ENCODE data around the gene CASTOR2. TPM values are rescaled to one million over a fixed set of nuclear protein-coding genes. Genes with fewer than 3 reads are reported as not detected.

The CASTOR2 gene
- total and polyA plus RNA-seq, 10 of the 15 experiments (the other 5 are each of a cell fraction or from before 2014, with no cell fraction given): 0.18 to 1.1 (median 0.44) TPM; not detected in 4

DNA sequence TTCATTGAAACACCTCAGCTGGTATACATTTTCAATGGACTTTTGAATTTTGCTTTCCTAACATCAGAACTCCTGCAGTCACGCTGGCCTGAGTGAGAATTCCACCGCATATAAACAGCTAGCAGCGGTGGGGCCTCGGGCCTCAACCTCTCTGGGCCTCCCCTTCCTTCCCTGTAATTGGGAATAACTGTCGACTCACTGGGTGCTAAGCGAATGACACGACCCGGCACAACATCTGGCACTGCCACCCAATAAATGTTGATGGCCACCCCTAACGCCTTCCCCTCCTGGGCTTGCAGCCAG is 108.4 kb downstream of the CASTOR2 start:
- Histone ChIP-seq H3K36me3 (ENCODE audit: control insufficient read depth in 2 of 2, insufficient read depth in 2 of 2, low read length in 1 of 2) (no peaks in the 10 kb centered on the region; a peak in 1 of 4 replicates), H3K79me2 (ENCODE audit: control insufficient read depth, insufficient read depth, low read length) (peaks cover 16% of the 10 kb centered on the region), H4K20me1 (ENCODE audit: control insufficient read depth, insufficient read depth) (no peaks in the 10 kb centered on the region), H3K4me3 (peak overlapping the region; percentile 100), H3K27me3 (replicated peaks in 1 of 2; ENCODE audit: control insufficient read depth in 2 of 2, insufficient read depth in 2 of 2, low read length in 1 of 2) (no peaks in the 10 kb centered on the region), H2AFZ (ENCODE audit: control insufficient read depth, low read depth, low read length) (peak overlapping the region; percentile 84), H3K27ac (ENCODE audit: control insufficient read depth, insufficient read depth) (peak overlapping the region; percentile 82), H3K4me2 (ENCODE audit: control insufficient read depth, insufficient read depth) (peak overlapping the region; percentile 96), H3K9ac (ENCODE audit: control insufficient read depth, insufficient read depth, low read length) (peak overlapping the region; percentile 98), H3K9me3 (replicated peaks; ENCODE audit: control insufficient read depth, insufficient read depth, low read length) (no peaks in the 10 kb centered on the region), H3K4me1 (ENCODE audit: control insufficient read depth, insufficient read depth, low read length) (0 out of 2 replicates have a peak, but pooled peaks cover 3% of the 10 kb centered on the region)
- FAIRE-seq (no peak), DNase-seq (ENCODE audit: low read depth, low spot score) (no peak), ATAC-seq (no peak)
- TSS peak; percentile 88 for BruUV-seq (replicated peaks)
- CTCF ChIA-PET: interaction anchor here (1.6 to 2.3 kb wide), 2 partner anchors 27 to 690 kb away, joined by 5 to 9 read pairs; no protein-coding TSS in a partner anchor
- in situ Hi-C loops (cut with MboI) (loop anchor here (25.0 kb wide), 2 partner anchors 689 to 964 kb away; partner anchors contain the start of genes CCL26, MDH2 and STYXL1), intact Hi-C loops (cut with micrococcal nuclease; ENCODE audit: unreplicated experiment) (loop anchor here (10.0 kb wide), 2 partner anchors 362 to 682 kb away; no protein-coding TSS in a partner anchor)
- RAD21 ChIA-PET (ENCODE audit: unreplicated experiment): interaction anchor here (0.7 kb wide), 1 partner anchor 972 kb away, joined by 3 read pairs; no protein-coding TSS in a partner anchor
- POLR2A ChIA-PET: no interaction called here
- SMC1A ChIA-PET (ENCODE audit: uncharacterized antibody, unreplicated experiment): interaction anchor here (0.7 to 2.8 kb wide), 2 partner anchors 690 to 975 kb away, joined by 3 to 9 read pairs; partner anchors contain the start of genes MDH2 and STYXL1
- WGBS (ENCODE audit: insufficient coverage, insufficient replicate concordance, low lambda C conversion rate, missing lambda C conversion rate): 2% methylated on average over 9 of the region's 9 CpGs
- TF ChIP-seq, protein P1, sequence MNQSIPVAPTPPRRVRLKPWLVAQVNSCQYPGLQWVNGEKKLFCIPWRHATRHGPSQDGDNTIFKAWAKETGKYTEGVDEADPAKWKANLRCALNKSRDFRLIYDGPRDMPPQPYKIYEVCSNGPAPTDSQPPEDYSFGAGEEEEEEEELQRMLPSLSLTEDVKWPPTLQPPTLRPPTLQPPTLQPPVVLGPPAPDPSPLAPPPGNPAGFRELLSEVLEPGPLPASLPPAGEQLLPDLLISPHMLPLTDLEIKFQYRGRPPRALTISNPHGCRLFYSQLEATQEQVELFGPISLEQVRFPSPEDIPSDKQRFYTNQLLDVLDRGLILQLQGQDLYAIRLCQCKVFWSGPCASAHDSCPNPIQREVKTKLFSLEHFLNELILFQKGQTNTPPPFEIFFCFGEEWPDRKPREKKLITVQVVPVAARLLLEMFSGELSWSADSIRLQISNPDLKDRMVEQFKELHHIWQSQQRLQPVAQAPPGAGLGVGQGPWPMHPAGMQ (IDR thresholded peaks at IDR 0.05; ENCODE audit: borderline replicate concordance): no peak
- TF ChIP-seq, protein P2, sequence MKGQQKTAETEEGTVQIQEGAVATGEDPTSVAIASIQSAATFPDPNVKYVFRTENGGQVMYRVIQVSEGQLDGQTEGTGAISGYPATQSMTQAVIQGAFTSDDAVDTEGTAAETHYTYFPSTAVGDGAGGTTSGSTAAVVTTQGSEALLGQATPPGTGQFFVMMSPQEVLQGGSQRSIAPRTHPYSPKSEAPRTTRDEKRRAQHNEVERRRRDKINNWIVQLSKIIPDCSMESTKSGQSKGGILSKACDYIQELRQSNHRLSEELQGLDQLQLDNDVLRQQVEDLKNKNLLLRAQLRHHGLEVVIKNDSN (IDR thresholded peaks at IDR 0.05; ENCODE audit: borderline replicate concordance, extremely low read length, insufficient read depth, low read depth, low read length): no peak
- TF ChIP-seq YBX1 (IDR thresholded peaks at IDR 0.05) (no peak), HDAC2 (IDR thresholded peaks at IDR 0.05) (no peak), ZSCAN29 (IDR thresholded peaks at IDR 0.05) (no peak), JUND (IDR thresholded peaks at IDR 0.05; ENCODE audit: low read depth, low read length) (no peak), SREBF2 (IDR thresholded peaks at IDR 0.05; ENCODE audit: low read length) (no peak), TBL1XR1 (IDR thresholded peaks at IDR 0.05; ENCODE audit: low read depth, low read length) (no peak), ETV6 (conservative IDR thresholded peaks at IDR 0.05 in 1 of 2, IDR thresholded peaks at IDR 0.05 in 1 of 2; ENCODE audit: borderline replicate concordance in 1 of 2, low read depth in 1 of 2) (no peak)
- TF ChIP-seq, protein P3, sequence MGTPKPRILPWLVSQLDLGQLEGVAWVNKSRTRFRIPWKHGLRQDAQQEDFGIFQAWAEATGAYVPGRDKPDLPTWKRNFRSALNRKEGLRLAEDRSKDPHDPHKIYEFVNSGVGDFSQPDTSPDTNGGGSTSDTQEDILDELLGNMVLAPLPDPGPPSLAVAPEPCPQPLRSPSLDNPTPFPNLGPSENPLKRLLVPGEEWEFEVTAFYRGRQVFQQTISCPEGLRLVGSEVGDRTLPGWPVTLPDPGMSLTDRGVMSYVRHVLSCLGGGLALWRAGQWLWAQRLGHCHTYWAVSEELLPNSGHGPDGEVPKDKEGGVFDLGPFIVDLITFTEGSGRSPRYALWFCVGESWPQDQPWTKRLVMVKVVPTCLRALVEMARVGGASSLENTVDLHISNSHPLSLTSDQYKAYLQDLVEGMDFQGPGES (IDR thresholded peaks at IDR 0.05): no peak
- TF ChIP-seq, protein P4, sequence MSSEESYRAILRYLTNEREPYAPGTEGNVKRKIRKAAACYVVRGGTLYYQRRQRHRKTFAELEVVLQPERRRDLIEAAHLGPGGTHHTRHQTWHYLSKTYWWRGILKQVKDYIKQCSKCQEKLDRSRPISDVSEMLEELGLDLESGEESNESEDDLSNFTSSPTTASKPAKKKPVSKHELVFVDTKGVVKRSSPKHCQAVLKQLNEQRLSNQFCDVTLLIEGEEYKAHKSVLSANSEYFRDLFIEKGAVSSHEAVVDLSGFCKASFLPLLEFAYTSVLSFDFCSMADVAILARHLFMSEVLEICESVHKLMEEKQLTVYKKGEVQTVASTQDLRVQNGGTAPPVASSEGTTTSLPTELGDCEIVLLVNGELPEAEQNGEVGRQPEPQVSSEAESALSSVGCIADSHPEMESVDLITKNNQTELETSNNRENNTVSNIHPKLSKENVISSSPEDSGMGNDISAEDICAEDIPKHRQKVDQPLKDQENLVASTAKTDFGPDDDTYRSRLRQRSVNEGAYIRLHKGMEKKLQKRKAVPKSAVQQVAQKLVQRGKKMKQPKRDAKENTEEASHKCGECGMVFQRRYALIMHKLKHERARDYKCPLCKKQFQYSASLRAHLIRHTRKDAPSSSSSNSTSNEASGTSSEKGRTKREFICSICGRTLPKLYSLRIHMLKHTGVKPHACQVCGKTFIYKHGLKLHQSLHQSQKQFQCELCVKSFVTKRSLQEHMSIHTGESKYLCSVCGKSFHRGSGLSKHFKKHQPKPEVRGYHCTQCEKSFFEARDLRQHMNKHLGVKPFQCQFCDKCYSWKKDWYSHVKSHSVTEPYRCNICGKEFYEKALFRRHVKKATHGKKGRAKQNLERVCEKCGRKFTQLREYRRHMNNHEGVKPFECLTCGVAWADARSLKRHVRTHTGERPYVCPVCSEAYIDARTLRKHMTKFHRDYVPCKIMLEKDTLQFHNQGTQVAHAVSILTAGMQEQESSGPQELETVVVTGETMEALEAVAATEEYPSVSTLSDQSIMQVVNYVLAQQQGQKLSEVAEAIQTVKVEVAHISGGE (CRISPR knock-in tag; IDR thresholded peaks at IDR 0.05): no peak
- TF ChIP-seq, protein P5, sequence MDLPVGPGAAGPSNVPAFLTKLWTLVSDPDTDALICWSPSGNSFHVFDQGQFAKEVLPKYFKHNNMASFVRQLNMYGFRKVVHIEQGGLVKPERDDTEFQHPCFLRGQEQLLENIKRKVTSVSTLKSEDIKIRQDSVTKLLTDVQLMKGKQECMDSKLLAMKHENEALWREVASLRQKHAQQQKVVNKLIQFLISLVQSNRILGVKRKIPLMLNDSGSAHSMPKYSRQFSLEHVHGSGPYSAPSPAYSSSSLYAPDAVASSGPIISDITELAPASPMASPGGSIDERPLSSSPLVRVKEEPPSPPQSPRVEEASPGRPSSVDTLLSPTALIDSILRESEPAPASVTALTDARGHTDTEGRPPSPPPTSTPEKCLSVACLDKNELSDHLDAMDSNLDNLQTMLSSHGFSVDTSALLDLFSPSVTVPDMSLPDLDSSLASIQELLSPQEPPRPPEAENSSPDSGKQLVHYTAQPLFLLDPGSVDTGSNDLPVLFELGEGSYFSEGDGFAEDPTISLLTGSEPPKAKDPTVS (IDR thresholded peaks at IDR 0.05; ENCODE audit: low read depth, low read length): no peak
- TF ChIP-seq, protein P6, sequence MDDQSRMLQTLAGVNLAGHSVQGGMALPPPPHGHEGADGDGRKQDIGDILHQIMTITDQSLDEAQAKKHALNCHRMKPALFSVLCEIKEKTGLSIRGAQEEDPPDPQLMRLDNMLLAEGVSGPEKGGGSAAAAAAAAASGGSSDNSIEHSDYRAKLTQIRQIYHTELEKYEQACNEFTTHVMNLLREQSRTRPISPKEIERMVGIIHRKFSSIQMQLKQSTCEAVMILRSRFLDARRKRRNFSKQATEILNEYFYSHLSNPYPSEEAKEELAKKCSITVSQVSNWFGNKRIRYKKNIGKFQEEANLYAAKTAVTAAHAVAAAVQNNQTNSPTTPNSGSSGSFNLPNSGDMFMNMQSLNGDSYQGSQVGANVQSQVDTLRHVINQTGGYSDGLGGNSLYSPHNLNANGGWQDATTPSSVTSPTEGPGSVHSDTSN (IDR thresholded peaks at IDR 0.05; ENCODE audit: insufficient replicate concordance, low read depth, low read length): no peak

All from GM12878 (cell line).